Esophagus (tissue), 2 donors: Measurements from ENCODE around the gene GRID1. TPM values are rescaled to one million over a fixed set of nuclear protein-coding genes. Genes with fewer than 3 reads are reported as not detected.

Experiments
- H3K27ac ChIP-seq, 2 donors: one replicate each; pipeline ENCODE4 v1.5.1; 2013; ENCODE audit warnings: low read depth in 2 of 2, mild to moderate bottlenecking in 2 of 2, inconsistent platforms in 1 of 2, low read length in 1 of 2, moderate library complexity in 1 of 2
- H3K27me3 ChIP-seq, 2 donors: one replicate each; pipeline ENCODE4 v1.6.1; 2013; ENCODE audit warnings: low read length in 2 of 2, control low read depth in 1 of 2, mild to moderate bottlenecking in 1 of 2; ENCODE audit not compliant: insufficient read depth in 2 of 2, control insufficient read depth in 1 of 2
- H3K36me3 ChIP-seq, 2 donors: one replicate each; pipeline ENCODE4 v1.6.1; 2013; ENCODE audit warnings: low read length in 1 of 2; ENCODE audit not compliant: control insufficient read depth in 2 of 2, insufficient read depth in 2 of 2
- H3K4me1 ChIP-seq, 2 donors: one replicate each; pipeline ENCODE4 v1.6.1; 2013; ENCODE audit warnings: low read length in 1 of 2; ENCODE audit not compliant: control insufficient read depth in 2 of 2, insufficient read depth in 2 of 2
- H3K4me3 ChIP-seq, 2 donors: one replicate each; pipeline ENCODE4 v1.5.1; 2013; ENCODE audit warnings: low read length in 2 of 2, mild to moderate bottlenecking in 2 of 2, low read depth in 1 of 2, moderate library complexity in 1 of 2
- H3K9me3 ChIP-seq, 2 donors: one replicate each; pipeline ENCODE4 v1.6.1; 2013; ENCODE audit warnings: mild to moderate bottlenecking in 2 of 2, low read depth in 1 of 2, low read length in 1 of 2, moderate library complexity in 1 of 2; ENCODE audit not compliant: control insufficient read depth in 2 of 2, insufficient read depth in 1 of 2
- WGBS, 2 donors: extraction: QIAGEN DNeasy Blood & Tissue Kit; methylation state at CpG; one replicate each; pipeline ENCODE4 v1.1.7; 2013; 5-methylcytosine and 5-hydroxymethylcytosine counted together
- polyA plus RNA-seq, 2 donors: library from polyadenylated mRNA; stranded (reverse); fragments of 200-250 nt; gene quantifications; one replicate each; pipeline ENCODE4 v1.2.3, GENCODE V29; 2013
- donor health status: healthy with polysubstance abuse.
- donor health status: Bipolar disorder and iron deficiency.

GRID1 gene
- polyA plus RNA-seq, 2 donors: 0.04 to 0.32 TPM

DNA sequence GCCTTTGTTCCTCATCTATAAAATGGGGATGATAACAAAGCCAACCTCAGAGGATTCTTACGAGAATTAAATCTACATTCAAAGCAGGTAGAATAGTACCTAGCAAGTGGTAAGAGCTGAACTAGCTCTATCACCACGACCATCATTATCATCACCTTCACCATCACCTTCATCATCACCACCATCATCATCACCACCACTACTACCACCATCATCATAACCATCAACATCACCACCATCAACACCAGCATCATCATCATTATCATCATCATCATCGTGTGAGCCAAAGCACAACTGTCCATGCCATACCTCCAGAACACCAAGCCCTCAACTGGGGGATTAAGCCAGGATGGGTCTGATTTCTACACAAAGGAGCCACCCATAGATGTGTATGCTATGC is 206.8 kb downstream of the GRID1 start:
- H3K4me1 ChIP-seq: no peaks in the 10 kb centered on the region
- H3K27me3 ChIP-seq: no peaks in the 10 kb centered on the region
- WGBS, 2 donors: 71 to 74% methylated on average over 3 of the region's 3 CpGs
- peaks cover 0 to 7% of the 10 kb centered on the region in 2 donors for H3K9me3 ChIP-seq
- no peak overlapping the region for H3K27ac ChIP-seq
- H3K4me3 ChIP-seq: no peak overlapping the region
- H3K36me3 ChIP-seq: no peaks in the 10 kb centered on the region

DNA sequence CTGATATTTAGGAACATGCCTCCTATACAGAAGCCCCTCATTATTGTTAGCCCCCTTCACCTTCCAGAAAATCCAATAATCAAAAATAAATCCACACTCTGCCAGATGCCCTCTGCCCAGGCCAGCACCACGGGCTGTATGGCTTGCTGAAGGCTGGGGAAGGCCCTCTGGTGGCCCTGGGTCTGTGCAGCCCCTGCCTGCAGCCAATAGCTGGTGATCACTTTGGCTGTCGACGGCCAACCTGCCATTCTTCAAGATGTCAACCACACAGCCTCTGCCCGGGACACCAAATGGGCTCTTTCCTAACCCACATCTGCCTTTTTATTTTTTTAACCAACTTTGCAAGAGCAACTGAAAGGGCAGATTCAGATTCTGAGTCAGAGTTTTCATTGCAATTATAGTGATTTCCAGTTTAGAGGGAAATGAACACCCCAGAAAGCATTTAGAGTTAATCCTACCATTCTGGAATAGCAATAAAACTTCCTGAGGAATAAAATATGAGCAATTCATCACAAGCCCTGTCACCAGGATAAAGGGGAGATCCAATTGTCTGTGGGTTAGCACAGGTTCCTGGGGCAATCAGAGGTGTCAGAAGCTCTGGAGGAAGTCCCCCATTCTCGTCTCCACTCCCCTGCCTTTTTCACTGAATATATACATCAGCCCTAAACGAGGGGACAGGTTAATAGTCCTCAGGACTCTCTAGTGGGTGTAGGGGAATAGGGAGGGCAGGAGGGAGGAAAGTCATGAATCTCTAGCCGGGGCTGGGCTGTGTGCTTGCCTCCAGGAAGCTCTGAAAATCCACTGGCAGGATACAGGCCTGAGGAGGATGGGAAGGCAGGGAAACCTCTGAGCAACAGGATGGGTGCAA is 211.3 kb downstream of the GRID1 start:
- Histone ChIP-seq H3K9me3 (no peaks in the 10 kb centered on the region), H3K27ac (no peak overlapping the region), H3K36me3 (no peaks in the 10 kb centered on the region), H3K4me3 (no peak overlapping the region), H3K4me1 (no peaks in the 10 kb centered on the region), H3K27me3 (no peaks in the 10 kb centered on the region)
- WGBS, 2 donors: 42 to 43% methylated on average over 7 of the region's 7 CpGs

DNA sequence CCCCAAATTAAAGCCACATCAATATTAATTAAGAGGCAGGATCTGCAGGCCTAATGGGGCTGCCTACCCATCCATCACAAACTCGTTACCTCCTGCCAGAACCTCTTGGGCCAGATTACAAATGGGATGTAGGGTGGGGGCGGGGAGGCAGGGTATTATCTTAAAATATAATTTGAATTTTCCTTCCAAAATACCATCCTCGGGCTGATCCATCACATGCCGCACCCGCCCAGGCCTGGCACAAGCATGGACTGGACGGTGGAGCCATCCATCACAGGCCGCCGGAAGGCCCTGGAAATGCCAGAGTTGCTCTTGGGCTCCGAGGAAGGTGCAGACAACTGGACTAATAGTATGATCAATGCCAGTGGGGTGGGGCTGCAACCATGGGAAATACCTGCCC is 212.8 kb downstream of the GRID1 start:
- Histone ChIP-seq H3K27me3 (no peaks in the 10 kb centered on the region), H3K4me1 (no peaks in the 10 kb centered on the region), H3K4me3 (no peak overlapping the region), H3K27ac (no peak overlapping the region), H3K9me3 (no peaks in the 10 kb centered on the region), H3K36me3 (no peaks in the 10 kb centered on the region)
- 84 to 87% methylated on average over 9 of the region's 9 CpGs for WGBS, 2 donors

DNA sequence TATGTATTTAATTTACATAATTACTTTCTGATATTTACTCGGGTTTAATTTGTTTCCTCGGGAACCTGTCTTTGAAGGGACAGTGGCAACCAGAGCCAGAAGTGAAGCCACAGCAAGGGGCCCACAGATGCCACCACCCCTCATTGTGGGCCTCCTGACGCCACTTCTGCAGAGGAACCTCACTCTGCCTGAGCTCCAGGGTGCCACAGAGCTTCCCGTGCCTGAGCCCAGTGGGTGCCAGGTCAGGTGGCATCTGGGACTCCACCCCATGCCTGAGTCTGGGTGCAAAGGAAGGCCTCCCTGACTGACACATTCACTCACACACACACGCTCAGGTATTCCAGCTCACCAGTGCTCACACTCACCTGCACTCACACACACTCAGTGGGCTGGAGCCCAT is 213.7 kb downstream of the GRID1 start:
- Histone ChIP-seq H3K27ac (no peak overlapping the region), H3K9me3 (no peaks in the 10 kb centered on the region), H3K36me3 (no peaks in the 10 kb centered on the region), H3K4me3 (no peak overlapping the region), H3K4me1 (no peaks in the 10 kb centered on the region), H3K27me3 (no peaks in the 10 kb centered on the region)
- 77 to 83% methylated on average over 5 of the region's 5 CpGs for WGBS, 2 donors

DNA sequence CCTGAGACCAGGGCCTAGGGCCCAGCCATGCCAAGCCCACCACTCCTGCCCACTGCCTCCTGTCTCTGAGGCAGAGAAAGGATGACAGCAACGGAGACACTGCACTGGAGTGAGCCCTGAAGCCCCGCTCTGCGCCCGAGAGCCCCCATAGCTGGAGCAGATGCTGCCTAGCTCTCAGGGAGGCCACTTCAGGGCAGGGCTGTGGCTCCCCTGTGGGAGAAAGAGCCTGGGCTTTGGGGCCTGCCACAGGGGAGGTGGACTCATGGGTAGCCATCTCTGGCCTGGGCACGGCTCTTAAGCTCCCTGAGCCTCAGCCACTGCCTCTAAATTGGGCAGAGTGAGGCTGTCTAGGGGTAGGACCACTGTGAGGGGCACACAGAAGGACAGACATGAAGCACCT is 214.2 kb downstream of the GRID1 start:
- Histone ChIP-seq H3K36me3 (no peaks in the 10 kb centered on the region), H3K4me3 (no peak overlapping the region), H3K4me1 (no peaks in the 10 kb centered on the region), H3K27ac (no peak overlapping the region), H3K27me3 (no peaks in the 10 kb centered on the region), H3K9me3 (no peaks in the 10 kb centered on the region)
- WGBS, 2 donors: 84 to 89% methylated on average over 5 of the region's 5 CpGs

DNA sequence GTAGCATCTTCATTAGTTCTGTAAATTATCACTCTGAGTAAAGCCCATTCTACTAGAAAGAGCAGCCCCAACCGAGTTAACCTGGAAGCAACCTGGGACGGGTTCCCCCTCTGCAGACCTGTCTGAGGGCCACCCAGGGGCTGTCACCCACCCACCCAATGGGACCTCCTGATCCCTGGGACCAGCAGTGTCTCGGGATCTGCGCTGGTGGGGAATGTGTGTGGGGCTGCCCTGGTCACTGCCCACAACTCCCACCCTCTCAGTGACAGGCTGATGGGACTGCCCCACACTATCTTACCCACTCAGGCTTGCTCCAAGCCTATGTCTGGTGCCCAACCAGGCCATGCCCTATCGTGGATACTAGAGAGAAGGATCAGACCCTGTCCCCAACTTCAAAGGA is 215.0 kb downstream of the GRID1 start:
- Histone ChIP-seq H3K27me3 (no peaks in the 10 kb centered on the region), H3K9me3 (no peaks in the 10 kb centered on the region), H3K4me3 (no peak overlapping the region), H3K4me1 (no peaks in the 10 kb centered on the region), H3K27ac (no peak overlapping the region), H3K36me3 (no peaks in the 10 kb centered on the region)
- 73 to 81% methylated on average over 5 of the region's 5 CpGs for WGBS, 2 donors

DNA sequence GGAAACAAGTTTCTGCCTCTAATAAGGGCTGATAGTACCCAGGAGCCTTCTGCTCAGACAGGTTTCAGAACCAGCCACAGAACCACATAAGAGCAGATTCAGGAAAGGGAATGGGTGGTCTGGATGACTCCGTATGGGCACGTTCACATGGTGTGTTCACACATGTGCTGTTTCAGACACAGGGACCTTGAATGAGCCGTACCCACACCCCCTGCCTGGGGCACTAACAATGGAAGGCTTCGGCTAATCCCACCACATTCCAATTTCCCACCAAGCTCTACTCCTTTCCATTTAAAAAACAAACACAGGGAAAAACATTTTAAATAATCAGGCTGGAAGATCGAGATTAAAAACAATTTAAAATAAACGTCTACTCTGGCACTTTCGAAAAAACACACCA is 217.3 kb downstream of the GRID1 start:
- Histone ChIP-seq H3K4me1 (no peaks in the 10 kb centered on the region), H3K9me3 (no peaks in the 10 kb centered on the region), H3K27me3 (no peaks in the 10 kb centered on the region), H3K27ac (no peak overlapping the region), H3K36me3 (no peaks in the 10 kb centered on the region), H3K4me3 (no peak overlapping the region)
- WGBS, 2 donors: 57 to 64% methylated on average over 7 of the region's 7 CpGs

DNA sequence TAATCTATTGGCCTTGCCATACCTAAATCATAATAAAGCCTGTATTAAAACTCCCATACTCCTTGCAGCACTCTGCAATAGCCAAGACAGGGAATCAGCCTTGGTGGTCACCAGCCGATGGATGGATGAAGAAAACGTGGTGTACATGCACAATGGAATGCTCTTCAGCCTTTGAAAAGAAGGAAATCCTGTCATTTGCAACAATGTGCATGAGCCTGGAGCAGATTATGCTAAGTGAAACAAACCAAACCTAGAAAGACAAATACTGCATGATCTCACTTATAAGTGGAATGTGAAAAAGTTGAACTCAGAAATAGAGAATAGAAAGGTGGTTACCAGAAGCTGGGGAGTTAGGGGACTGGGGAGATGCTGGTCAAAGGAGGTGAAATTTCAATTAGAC is 218.5 kb downstream of the GRID1 start:
- Histone ChIP-seq H3K4me3 (no peak overlapping the region), H3K27me3 (no peaks in the 10 kb centered on the region), H3K36me3 (no peaks in the 10 kb centered on the region), H3K27ac (no peak overlapping the region), H3K4me1 (no peaks in the 10 kb centered on the region), H3K9me3 (no peaks in the 10 kb centered on the region)
- 49 to 66% methylated on average over 2 of the region's 2 CpGs for WGBS, 2 donors

DNA sequence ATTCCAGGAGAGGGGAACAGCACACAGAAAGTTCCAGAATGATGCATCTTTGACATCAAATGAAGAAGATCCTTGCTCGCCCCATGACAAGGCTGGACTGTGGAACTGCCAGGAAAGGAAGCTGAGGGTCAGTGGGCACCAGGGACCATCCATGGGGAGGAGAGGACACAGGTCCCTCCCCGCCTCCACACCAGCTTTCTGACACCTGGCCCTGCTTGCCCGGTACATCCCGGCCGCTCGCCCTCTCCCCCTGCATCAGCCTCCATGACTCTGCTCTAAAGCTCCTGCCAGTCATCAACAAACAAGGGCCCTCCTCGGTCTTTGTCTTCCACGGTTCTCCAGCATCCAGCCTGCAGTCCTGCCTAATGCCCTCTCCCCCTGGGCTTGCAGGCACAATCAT is 222.3 kb downstream of the GRID1 start:
- Histone ChIP-seq H3K4me3 (no peak overlapping the region), H3K4me1 (no peaks in the 10 kb centered on the region), H3K9me3 (no peaks in the 10 kb centered on the region), H3K36me3 (no peaks in the 10 kb centered on the region), H3K27ac (no peak overlapping the region), H3K27me3 (no peaks in the 10 kb centered on the region)
- 79 to 83% methylated on average over 8 of the region's 8 CpGs for WGBS, 2 donors

DNA sequence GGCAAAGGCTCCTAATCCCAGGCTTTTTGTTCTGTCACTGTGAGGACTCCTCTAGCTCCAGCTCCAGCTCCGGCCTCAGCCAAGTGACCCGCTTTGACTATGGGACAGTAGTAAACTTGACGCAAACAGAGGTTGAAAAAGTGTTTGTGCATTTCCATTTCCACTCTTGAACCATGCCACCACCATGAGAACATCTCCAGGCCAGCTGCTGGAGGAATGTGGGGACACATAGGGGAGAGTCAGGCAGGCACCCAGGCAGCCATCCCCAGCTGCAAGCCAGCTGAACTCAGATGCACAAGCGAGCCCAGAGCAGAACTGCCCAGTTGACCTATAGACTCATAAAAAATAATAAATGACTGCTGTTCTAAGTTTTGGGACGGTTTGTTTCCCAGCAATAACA is 224.7 kb downstream of the GRID1 start:
- Histone ChIP-seq H3K27ac (no peak overlapping the region), H3K4me3 (no peak overlapping the region), H3K4me1 (no peaks in the 10 kb centered on the region), H3K36me3 (no peaks in the 10 kb centered on the region), H3K9me3 (no peaks in the 10 kb centered on the region), H3K27me3 (no peaks in the 10 kb centered on the region)
- WGBS, 2 donors: 81 to 86% methylated on average over 5 of the region's 5 CpGs
